Astrocyte of the cerebellum (primary cell): ENCODE measurements around the gene SPAAR.
"Not testable (repeated sequence)": the region's sequence is repeated elsewhere in the genome, so short reads cannot be mapped to it uniquely, and the experiment has no call there.

Experiments used
- DNase-seq: peaks from one replicate; pipeline ENCODE4 v3.0.0-alpha.2; 2011; ENCODE audit warnings: low read depth
- H3K4me3 ChIP-seq: 2 replicates; pipeline ENCODE4 v1.5.1; 2011; ENCODE audit warnings: mild to moderate bottlenecking, low read depth, low read length, moderate library complexity
- in situ Hi-C: cut with HindIII; loops from 2 replicates; pipeline ENCODE4 v1.10.0; 2017; ENCODE audit warnings: low sequenced_read_pairs
- TF ChIP-seq, protein P1 (sequence below): IDR thresholded peaks from 2 replicates; pipeline ENCODE4 v1.5.1; 2012; ENCODE audit warnings: low read length, low read depth, moderate library complexity, mild to moderate bottlenecking; ENCODE audit errors: missing control alignments

The SPAAR gene

GRCh38 chr9:35882263-35882848 is 26.9 kb upstream of the SPAAR start:
- DNase-seq, result peak; percentile 71

DNA sequence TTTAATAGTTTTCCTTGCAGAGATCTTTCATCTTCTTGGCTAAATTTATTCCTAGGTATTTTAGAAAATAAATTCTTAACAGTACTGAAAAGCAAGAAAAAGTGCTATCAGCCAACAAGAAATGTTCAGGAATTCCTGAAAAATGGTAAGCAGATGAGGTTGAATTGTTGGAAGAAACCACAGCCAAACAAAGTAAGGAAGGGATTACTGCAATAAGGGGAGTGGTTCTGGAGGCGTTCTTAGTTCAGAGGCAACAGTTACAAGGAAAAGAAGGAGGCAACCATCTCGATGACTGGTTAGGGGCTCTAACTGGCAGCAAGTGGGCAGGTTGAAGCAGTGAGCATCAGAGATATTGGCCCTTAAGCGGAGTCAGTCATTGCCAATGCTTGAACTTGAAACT is 26.3 kb upstream of the SPAAR start:
- in situ Hi-C loops, result loop anchor here (25.0 kb wide), 1 partner anchor 121 kb away; the partner anchor contains the start of gene MSMP
- H3K4me3 ChIP-seq, result no peak overlapping the region
- TF ChIP-seq, protein P1, sequence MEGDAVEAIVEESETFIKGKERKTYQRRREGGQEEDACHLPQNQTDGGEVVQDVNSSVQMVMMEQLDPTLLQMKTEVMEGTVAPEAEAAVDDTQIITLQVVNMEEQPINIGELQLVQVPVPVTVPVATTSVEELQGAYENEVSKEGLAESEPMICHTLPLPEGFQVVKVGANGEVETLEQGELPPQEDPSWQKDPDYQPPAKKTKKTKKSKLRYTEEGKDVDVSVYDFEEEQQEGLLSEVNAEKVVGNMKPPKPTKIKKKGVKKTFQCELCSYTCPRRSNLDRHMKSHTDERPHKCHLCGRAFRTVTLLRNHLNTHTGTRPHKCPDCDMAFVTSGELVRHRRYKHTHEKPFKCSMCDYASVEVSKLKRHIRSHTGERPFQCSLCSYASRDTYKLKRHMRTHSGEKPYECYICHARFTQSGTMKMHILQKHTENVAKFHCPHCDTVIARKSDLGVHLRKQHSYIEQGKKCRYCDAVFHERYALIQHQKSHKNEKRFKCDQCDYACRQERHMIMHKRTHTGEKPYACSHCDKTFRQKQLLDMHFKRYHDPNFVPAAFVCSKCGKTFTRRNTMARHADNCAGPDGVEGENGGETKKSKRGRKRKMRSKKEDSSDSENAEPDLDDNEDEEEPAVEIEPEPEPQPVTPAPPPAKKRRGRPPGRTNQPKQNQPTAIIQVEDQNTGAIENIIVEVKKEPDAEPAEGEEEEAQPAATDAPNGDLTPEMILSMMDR, result no peak
- no peak for DNase-seq

More at GRCh38 chr9:35882263-35882848, 26.9 kb upstream of the SPAAR start:
- no peak overlapping the region for H3K4me3 ChIP-seq
- in situ Hi-C loops, result loop anchor here (25.0 kb wide), 1 partner anchor 120 kb away; the partner anchor contains the start of gene MSMP
- TF ChIP-seq, protein P1, result peak; percentile 99

GRCh38 chr9:35884908-35885307 is 24.4 kb upstream of the SPAAR start:
- not testable (repeated sequence) for DNase-seq, H3K4me3 ChIP-seq
- in situ Hi-C loops, result loop anchor here (25.0 kb wide), 1 partner anchor 123 kb away; the partner anchor contains the start of gene MSMP

- no peak overlapping the region for H3K4me3 ChIP-seq
- in situ Hi-C loops, result loop anchor here (25.0 kb wide), 1 partner anchor 129 kb away; the partner anchor contains the start of gene MSMP
- DNase-seq, result no peak
- TF ChIP-seq, protein P1, result no peak
Measured at GRCh38 chr9:35891646-35892045, 17.6 kb upstream of the SPAAR start.

DNA sequence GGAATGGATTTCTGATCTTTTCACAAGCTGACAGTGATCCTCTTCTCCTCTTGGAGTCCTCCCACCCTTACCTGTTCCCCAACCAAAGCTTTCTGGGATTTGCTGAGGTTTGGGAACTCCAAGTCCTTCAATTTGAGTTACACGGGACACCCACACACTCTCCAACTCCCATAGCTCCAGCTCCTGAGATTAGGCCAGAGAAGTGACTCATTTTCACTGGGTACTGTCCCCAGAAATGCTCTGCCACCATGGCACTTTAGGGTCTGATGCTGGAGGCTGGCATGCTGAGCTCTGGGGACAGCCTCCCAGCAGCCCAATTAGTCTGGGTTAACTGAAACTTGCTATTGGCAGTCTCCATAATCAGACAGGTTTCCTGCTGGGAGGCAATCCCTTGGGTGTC is 17.2 kb upstream of the SPAAR start:
- no peak overlapping the region for H3K4me3 ChIP-seq
- in situ Hi-C loops, result loop anchor here (25.0 kb wide), 1 partner anchor 130 kb away; the partner anchor contains the start of gene MSMP
- no peak for DNase-seq
- TF ChIP-seq, protein P1, result no peak

GRCh38 chr9:35896570-35896969 is 12.7 kb upstream of the SPAAR start:
- no peak overlapping the region for H3K4me3 ChIP-seq
- TF ChIP-seq, protein P1, result no peak
- no peak for DNase-seq
- in situ Hi-C loops, result loop anchor here (25.0 kb wide), 1 partner anchor 134 kb away; the partner anchor contains the start of gene MSMP

DNA sequence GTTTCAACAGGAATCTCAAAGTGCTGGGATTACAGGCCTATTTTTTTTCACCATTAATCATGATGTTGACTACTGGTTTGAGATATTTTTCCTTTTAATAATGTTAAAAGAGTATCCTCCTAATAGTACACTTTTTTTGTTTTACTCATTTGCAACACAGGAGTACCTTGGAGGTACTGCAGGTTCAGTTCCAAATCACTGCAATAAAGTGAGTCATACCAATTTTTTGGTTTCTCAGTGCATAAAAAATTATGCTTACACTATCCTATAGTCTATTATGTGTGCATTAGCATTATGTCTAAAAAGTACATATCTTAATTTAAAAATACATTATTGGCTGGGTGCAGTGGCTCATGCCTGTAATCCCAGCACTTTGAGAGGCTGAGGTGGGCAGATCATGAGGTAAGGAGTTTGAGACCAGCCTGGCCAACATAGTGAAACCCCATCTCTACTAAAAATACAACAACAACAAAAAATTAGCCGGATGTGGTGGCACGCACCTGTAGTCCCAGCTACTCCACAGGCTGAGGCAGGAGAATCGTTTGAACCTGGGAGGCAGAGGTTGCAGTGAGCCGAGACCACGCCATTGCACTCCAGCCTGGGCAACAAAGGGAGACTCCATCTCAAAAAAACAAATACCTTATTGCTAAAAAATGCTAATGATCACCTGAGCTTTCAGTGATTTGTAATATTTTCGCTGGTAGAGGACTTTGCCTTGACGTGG is 11.8 kb upstream of the SPAAR start:
- in situ Hi-C loops, result loop anchor here (25.0 kb wide), 1 partner anchor 135 kb away; the partner anchor contains the start of gene MSMP
- DNase-seq, H3K4me3 ChIP-seq: not testable (repeated sequence)
